Transverse colon (tissue), 4 donors: ENCODE results near the gene SART3. TPM values are rescaled to one million over a fixed set of nuclear protein-coding genes. Genes with fewer than 3 reads are reported as not detected.
A peak's percentile ranks its signal among the peaks of the same experiment; 100 is the strongest.

Source experiments
- DNase-seq: peaks from one replicate; pipeline ENCODE4 v3.0.0-alpha.2; 2019
- H3K27ac ChIP-seq, 4 donors: fragments of 200-600 bp; sonication (generic); 2 replicates each; pipeline ENCODE4 v1.5.1; 2016 to 2018; ENCODE audit warnings: inconsistent platforms in 4 of 4
- H3K27me3 ChIP-seq: fragments of 200-600 bp; sonication (generic); 2 replicates; pipeline ENCODE4 v1.5.1; 2017; ENCODE audit warnings: inconsistent platforms
- H3K36me3 ChIP-seq, 4 donors: fragments of 200-600 bp; sonication (generic); 2 replicates each; pipeline ENCODE4 v1.5.1; 2017 to 2019; ENCODE audit warnings: inconsistent platforms in 4 of 4
- H3K4me1 ChIP-seq, 4 donors: fragments of 200-600 bp; sonication (generic); 2 replicates each; pipeline ENCODE4 v1.5.1; 2017 to 2020; ENCODE audit warnings: inconsistent platforms in 4 of 4
- H3K4me3 ChIP-seq, 4 donors: fragments of 200-600 bp; sonication (generic); 1 replicate in 1 of 4; 2 replicates in 3 of 4; pipeline versions ENCODE4 v1.5.1 to v1.6.1; 2017 to 2019; ENCODE audit warnings: inconsistent platforms in 4 of 4
- H3K9me3 ChIP-seq, 2 donors: fragments of 200-600 bp; sonication (generic); 2 replicates each; pipeline ENCODE4 v1.5.1; 2017 to 2019; ENCODE audit warnings: inconsistent platforms in 2 of 2
- EP300 ChIP-seq: sonication (generic); formaldehyde crosslinking; IDR thresholded peaks from one replicate; pipeline ENCODE4 v1.6.1; 2017; ENCODE audit warnings: antibody characterized with exemption, low read depth
- POLR2A ChIP-seq: fragments of 450-650 bp; IDR thresholded peaks from one replicate; pipeline ENCODE4 v1.6.1; 2016; ENCODE audit warnings: antibody characterized with exemption, mild to moderate bottlenecking, moderate library complexity
- POLR2AphosphoS5 ChIP-seq, 3 donors: sonication (generic); formaldehyde crosslinking; IDR thresholded peaks; one replicate each; pipeline ENCODE4 v1.6.1; 2016; ENCODE audit warnings: antibody characterized with exemption in 3 of 3
- WGBS, 2 donors: methylation state at CpG; one replicate each; pipeline ENCODE4 v1.1.5; 2018; ENCODE audit warnings: low coverage in 1 of 2; 5-methylcytosine and 5-hydroxymethylcytosine counted together
- in situ Hi-C, 4 donors: fragments of 200-750 bp; cut with MboI; loops; one replicate each; pipeline versions ENCODE4 v1.15.0 to v1.15.1; 2017; ENCODE audit warnings: low sequenced_read_pairs in 3 of 4, low pct_ligation_motif_present in 1 of 4, low pct_unique_long_range_greater_than_20kb in 1 of 4
- intact Hi-C: fragments of 100-400 bp; cut with DNase I; formaldehyde crosslinking; loops from one replicate; pipeline ENCODE4 v1.15.1; 2023; ENCODE audit warnings: low total_unique reads
- total RNA-seq, 4 donors: library from RNA; depleted of rRNA; stranded (reverse); fragments of >200 nt; gene quantifications; one replicate each; pipeline ENCODE4 v1.1.0, GENCODE V29; 2016
- TF ChIP-seq, protein P1 (sequence below), 5 experiments: fragments of 200-600 bp in 3 of 5; fragments of 450-650 bp in 2 of 5; sonication (generic) in 3 of 5; IDR thresholded peaks; 1 replicate in 2 of 5; 2 replicates in 3 of 5; pipeline ENCODE4 v1.5.1; 2016 to 2017; ENCODE audit warnings: antibody characterized with exemption in 5 of 5, inconsistent platforms in 3 of 5, mild to moderate bottlenecking in 2 of 5, moderate library complexity in 1 of 5

The SART3 gene, protein sequence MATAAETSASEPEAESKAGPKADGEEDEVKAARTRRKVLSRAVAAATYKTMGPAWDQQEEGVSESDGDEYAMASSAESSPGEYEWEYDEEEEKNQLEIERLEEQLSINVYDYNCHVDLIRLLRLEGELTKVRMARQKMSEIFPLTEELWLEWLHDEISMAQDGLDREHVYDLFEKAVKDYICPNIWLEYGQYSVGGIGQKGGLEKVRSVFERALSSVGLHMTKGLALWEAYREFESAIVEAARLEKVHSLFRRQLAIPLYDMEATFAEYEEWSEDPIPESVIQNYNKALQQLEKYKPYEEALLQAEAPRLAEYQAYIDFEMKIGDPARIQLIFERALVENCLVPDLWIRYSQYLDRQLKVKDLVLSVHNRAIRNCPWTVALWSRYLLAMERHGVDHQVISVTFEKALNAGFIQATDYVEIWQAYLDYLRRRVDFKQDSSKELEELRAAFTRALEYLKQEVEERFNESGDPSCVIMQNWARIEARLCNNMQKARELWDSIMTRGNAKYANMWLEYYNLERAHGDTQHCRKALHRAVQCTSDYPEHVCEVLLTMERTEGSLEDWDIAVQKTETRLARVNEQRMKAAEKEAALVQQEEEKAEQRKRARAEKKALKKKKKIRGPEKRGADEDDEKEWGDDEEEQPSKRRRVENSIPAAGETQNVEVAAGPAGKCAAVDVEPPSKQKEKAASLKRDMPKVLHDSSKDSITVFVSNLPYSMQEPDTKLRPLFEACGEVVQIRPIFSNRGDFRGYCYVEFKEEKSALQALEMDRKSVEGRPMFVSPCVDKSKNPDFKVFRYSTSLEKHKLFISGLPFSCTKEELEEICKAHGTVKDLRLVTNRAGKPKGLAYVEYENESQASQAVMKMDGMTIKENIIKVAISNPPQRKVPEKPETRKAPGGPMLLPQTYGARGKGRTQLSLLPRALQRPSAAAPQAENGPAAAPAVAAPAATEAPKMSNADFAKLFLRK
- total RNA-seq = 100 to 1,000 TPM in 1 of 4 donors, 10 to 100 TPM in 3; 25.3 to 177 (median 77.4) TPM

DNA sequence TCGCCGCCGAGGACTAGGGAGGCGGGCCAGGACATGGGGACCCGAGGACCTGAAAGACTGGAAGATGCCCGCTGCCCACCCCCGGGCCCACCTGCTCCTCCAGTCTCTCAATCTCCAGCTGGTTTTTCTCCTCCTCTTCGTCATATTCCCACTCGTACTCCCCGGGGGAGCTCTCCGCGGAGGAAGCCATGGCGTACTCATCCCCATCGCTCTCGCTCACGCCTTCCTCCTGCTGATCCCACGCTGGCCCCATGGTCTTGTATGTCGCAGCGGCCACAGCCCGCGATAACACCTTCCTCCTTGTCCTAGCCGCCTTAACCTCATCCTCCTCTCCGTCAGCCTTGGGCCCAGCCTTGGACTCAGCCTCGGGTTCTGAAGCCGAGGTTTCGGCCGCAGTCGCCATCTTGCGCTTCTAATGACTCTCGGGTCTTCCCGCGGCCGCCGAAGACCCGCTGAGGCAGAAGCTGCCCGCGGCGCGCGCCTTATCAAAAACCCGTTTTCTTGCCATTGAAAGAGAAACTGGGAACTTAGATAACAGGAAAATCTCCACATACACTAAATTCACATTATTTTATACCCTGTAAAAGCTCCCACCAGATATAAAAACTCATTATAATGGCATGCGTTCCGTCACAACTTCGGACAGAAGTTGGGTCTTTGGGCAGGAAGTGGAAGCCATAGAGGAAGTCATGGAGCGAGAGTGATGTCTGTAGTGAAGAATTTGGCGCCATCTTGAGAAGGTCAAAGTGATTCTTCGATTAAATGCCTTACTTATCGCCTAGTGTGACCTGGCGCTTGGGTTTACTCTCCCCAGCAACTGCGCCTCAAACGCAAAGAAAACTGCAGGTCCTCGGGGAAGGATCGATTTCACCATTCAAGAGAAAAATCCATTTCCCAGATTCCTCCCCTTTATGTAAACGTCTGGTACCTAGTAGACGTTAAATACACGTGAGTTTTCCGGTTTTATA lies at the start of gene SART3:
SART3 (minus strand) TSS at position 422 of the 968 bp plus-strand sequence; CDS start at position 403, 19 bp downstream.
- WGBS, 2 donors = 0 to 1% methylated on average over 13 to 56 of the region's 57 CpGs
- H3K9me3 ChIP-seq = no peaks in the 10 kb centered on the region
- peak within 1 kb of the TSS; percentile 90 to 98 (median 96) for H3K27ac ChIP-seq
- intact Hi-C loops (loop anchor here (2.0 to 10.0 kb wide), 4 partner anchors 56 to 1606 kb away; partner anchors contain the start of genes TMEM263 and USP30), in situ Hi-C loops (loop anchor here in 3 of 4 donors (10.0 to 25.0 kb wide), 3 partner anchors 54 to 526 kb away; partner anchors contain the start of genes ALKBH2 (in 2 of the 3) and UNG (in 2 of the 3))
- H3K4me3 ChIP-seq = peak within 1 kb of the TSS; percentile 71 to 97 (median 86)
- TF ChIP-seq POLR2AphosphoS5 (IDR thresholded peaks at IDR 0.05) (peak; percentile 45 to 86 (median 82)), POLR2A (peak; percentile 67)
- TF ChIP-seq, protein P1, sequence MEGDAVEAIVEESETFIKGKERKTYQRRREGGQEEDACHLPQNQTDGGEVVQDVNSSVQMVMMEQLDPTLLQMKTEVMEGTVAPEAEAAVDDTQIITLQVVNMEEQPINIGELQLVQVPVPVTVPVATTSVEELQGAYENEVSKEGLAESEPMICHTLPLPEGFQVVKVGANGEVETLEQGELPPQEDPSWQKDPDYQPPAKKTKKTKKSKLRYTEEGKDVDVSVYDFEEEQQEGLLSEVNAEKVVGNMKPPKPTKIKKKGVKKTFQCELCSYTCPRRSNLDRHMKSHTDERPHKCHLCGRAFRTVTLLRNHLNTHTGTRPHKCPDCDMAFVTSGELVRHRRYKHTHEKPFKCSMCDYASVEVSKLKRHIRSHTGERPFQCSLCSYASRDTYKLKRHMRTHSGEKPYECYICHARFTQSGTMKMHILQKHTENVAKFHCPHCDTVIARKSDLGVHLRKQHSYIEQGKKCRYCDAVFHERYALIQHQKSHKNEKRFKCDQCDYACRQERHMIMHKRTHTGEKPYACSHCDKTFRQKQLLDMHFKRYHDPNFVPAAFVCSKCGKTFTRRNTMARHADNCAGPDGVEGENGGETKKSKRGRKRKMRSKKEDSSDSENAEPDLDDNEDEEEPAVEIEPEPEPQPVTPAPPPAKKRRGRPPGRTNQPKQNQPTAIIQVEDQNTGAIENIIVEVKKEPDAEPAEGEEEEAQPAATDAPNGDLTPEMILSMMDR (IDR thresholded peaks at IDR 0.05) = no peak
- peaks cover 0 to 20% (median 9%) of the 10 kb centered on the region in 4 donors for H3K36me3 ChIP-seq
- DNase-seq = peak; percentile 81
- H3K27me3 ChIP-seq = no peaks in the 10 kb centered on the region
- H3K4me1 ChIP-seq = peaks cover 19 to 65% (median 45%) of the 10 kb centered on the region in 4 donors

DNA sequence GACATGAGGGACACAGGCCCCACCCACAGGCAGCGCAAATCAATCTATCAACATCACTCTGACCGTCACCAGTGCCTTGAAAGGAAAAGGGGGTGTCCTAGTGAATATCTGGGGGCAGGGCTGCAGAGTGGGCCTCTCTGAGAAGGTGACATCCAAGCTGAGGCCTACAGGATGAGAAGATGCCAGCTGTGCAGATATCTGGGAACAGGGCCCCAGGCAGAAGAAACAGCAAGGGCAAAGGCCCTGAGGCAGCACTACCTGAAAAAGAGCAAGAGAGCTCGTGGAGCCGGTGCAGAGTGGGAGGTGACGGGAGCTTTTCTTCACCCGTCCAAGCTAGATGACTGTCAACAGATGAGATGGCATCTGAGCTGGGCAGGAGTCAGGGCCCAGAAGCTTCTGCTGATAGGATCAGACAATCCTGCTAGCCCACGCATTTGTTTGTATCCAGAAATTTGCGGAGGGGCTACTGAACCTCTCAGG lies 49.4 kb upstream of the SART3 start:
- in situ Hi-C loops (loop anchor here in 2 of 4 donors (5.0 to 10.0 kb wide), 2 partner anchors 38 to 46 kb away; partner anchors contain the start of genes ISCU (in 1 of the 2) and SART3 (in 1 of the 2)), intact Hi-C loops (loop anchor here (10.0 kb wide), 1 partner anchor 344 kb away; no protein-coding TSS in a partner anchor)
- WGBS, 2 donors = 92 to 100% methylated on average over 1 to 8 of the region's 8 CpGs
- H3K36me3 ChIP-seq = no peaks in the 10 kb centered on the region
- no peak for DNase-seq
- no peak overlapping the region for H3K4me3 ChIP-seq
- peaks cover 0 to 4% (median 0%) of the 10 kb centered on the region in 4 donors for H3K4me1 ChIP-seq
- H3K27ac ChIP-seq = peak overlapping the region in 3 of 4 donors; percentile 36 to 42 (median 38)
- no peaks in the 10 kb centered on the region for H3K9me3 ChIP-seq
- no peak for TF ChIP-seq POLR2AphosphoS5 (IDR thresholded peaks at IDR 0.05)
- no peaks in the 10 kb centered on the region for H3K27me3 ChIP-seq

DNA sequence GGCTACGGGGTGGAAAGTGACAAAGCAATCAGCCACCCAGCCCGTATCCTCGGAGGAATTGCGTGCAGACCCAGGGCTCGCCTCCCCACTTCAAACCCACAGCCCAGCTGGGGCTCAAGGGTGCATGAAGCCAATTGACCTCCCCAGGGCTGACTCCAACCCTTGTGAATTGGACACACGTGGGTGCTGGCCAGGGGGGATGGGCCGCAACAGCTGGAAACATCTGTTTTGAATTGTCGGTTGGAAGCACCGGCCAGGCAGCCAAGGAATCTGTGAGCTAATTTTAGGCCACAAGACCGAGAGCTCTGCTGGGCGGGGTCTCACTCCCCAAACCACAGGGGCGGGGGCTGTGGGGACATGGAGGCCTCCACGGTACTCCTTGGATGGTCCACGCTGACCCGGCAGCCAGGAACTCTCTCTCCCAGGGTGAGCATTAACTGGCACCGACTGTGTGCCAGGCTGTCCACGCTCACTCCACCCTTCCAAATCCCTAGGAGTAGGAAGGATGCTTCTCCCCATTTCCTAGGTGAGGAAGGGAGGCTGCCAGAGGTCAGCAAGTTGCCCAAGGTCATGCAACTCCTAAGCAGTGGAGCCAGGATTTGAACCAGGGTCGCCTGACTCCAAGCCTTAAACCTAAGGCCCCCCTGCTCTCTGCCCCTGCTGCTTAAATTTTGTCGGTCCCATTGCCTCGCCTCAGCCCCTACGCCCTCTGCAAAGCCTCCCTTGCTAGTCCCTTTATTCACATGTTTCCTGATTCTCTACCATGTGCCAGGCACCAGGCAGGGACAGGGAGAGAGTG lies 48.8 kb upstream of the SART3 start:
- Histone ChIP-seq H3K27ac (peak overlapping the region in 3 of 4 donors; percentile 36 to 42 (median 38)), H3K27me3 (no peaks in the 10 kb centered on the region), H3K4me3 (no peak overlapping the region), H3K9me3 (no peaks in the 10 kb centered on the region), H3K4me1 (peaks cover 0 to 4% (median 0%) of the 10 kb centered on the region in 4 donors), H3K36me3 (no peaks in the 10 kb centered on the region)
- WGBS, 2 donors = 58% methylated on average over 21 of the region's 21 CpGs; no CpG with 5 or more reads in 1 of the 2 donors
- intact Hi-C loops (loop anchor here (10.0 kb wide), 1 partner anchor 345 kb away; no protein-coding TSS in a partner anchor), in situ Hi-C loops (loop anchor here in 2 of 4 donors (5.0 to 10.0 kb wide), 2 partner anchors 37 to 45 kb away; partner anchors contain the start of genes ISCU (in 1 of the 2) and SART3 (in 1 of the 2))
- TF ChIP-seq EP300 (no peak), POLR2AphosphoS5 (IDR thresholded peaks at IDR 0.05) (peak; percentile 50 to 85 (median 82))
- DNase-seq = peak; percentile 67

DNA sequence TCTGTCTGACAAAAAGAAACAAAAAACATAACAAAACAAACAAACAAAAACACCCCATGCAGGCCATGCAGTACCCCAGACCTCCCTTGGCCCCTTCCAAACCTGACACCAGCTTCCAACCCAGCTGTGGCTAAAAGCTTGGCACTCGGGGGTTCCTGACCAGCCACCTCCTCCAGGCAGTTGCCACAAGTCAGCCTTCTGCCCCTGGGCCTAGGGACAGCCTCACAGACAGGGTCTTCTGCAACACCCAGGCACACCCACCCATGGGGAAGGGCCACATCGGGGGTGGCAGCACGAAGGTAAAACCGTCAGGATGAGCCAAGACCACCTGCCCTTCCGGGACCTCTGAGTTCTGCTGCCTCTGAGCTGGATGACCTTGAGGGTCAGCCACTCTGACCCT lies 47.6 kb upstream of the SART3 start:
- no peaks in the 10 kb centered on the region for H3K27me3 ChIP-seq
- no peak for DNase-seq
- peaks cover 0 to 4% (median 0%) of the 10 kb centered on the region in 4 donors for H3K4me1 ChIP-seq
- WGBS, 2 donors = 80 to 81% methylated on average over 1 to 5 of the region's 5 CpGs
- intact Hi-C loops = no loop called here
- H3K27ac ChIP-seq = no peak overlapping the region
- TF ChIP-seq, protein P1 (IDR thresholded peaks at IDR 0.05) = no peak
- TF ChIP-seq EP300 (no peak), POLR2AphosphoS5 (IDR thresholded peaks at IDR 0.05) (no peak), POLR2A (no peak)
- in situ Hi-C loops = no loop called here
- H3K36me3 ChIP-seq = no peaks in the 10 kb centered on the region
- H3K4me3 ChIP-seq = no peak overlapping the region
- no peaks in the 10 kb centered on the region for H3K9me3 ChIP-seq
